Measurements from ENCODE around the gene ELAVL2. TPM values are rescaled to one million over a fixed set of nuclear protein-coding genes. Genes with fewer than 3 reads are reported as not detected.

Gene ELAVL2
- total and polyA plus RNA-seq, 2 of the 4 experiments (the other 2 are of a cell fraction): 0.36 TPM; not detected in 1

GRCh38 chr9:23811633-23812032, 14.4 kb downstream of the ELAVL2 start:
- no peak overlapping the region for H2BK15ac ChIP-seq (ENCODE audit: low read depth, low read length)
- DNase-seq: no peak
- CTCF ChIA-PET: no interaction called here
- no peaks in the 10 kb centered on the region for H3K9me1 ChIP-seq (ENCODE audit: insufficient read depth, low read length)
- no peak overlapping the region for H3K56ac ChIP-seq (ENCODE audit: extremely low read depth, insufficient read depth, low read length)
- no peaks in the 10 kb centered on the region for H3K9me3 ChIP-seq (ENCODE audit: control insufficient read depth, insufficient read depth, low read length)
- H3K9ac ChIP-seq (ENCODE audit: low read depth, low read length): no peak overlapping the region
- H4K91ac ChIP-seq (ENCODE audit: insufficient read depth, low read depth, low read length): no peak overlapping the region
- H2AFZ ChIP-seq (replicated peaks; ENCODE audit: low read length, poor library complexity): no peak overlapping the region
- no peak overlapping the region for H2BK120ac ChIP-seq (ENCODE audit: low read depth, low read length)
- no peaks in the 10 kb centered on the region for H3K4me1 ChIP-seq (ENCODE audit: control insufficient read depth, insufficient read depth, low read length)
- H2BK5ac ChIP-seq (ENCODE audit: low read depth, low read length, poor library complexity, severe bottlenecking): no peak overlapping the region
- H2AK9ac ChIP-seq (replicated peaks; ENCODE audit: low read depth, low read length, poor library complexity): no peak overlapping the region
- H4K20me1 ChIP-seq (ENCODE audit: insufficient read depth, low read length): no peaks in the 10 kb centered on the region
- no CpG with 5 or more reads among the region's 2 CpGs for WGBS, 2 experiments (ENCODE audit: extremely low coverage in 2 of 2, insufficient read length in 1 of 2)
- H3K79me1 ChIP-seq (ENCODE audit: low read depth in 1 of 2, low read length in 2 of 2): no peaks in the 10 kb centered on the region
- H3K27ac ChIP-seq (ENCODE audit: insufficient read depth, low read length): no peak overlapping the region
- no peak overlapping the region for H3K23ac ChIP-seq (ENCODE audit: low read depth, low read length)
- H3K4ac ChIP-seq (ENCODE audit: low read depth, low read length): no peak overlapping the region
- dilution Hi-C loops (cut with HindIII; ENCODE audit: low sequenced_read_pairs, unreplicated experiment): no loop called here
- no peak overlapping the region for H4K8ac ChIP-seq (ENCODE audit: low read depth in 2 of 2, low read length in 2 of 2)
- H3K18ac ChIP-seq (ENCODE audit: low read depth, low read length): no peak overlapping the region
- intact Hi-C loops (cut with micrococcal nuclease): loop anchor here (1.0 kb wide), 1 partner anchor 11 kb away; no protein-coding TSS in a partner anchor
- no peak overlapping the region for H2AK5ac ChIP-seq (ENCODE audit: low read depth, low read length)
- no peak overlapping the region for H2BK20ac ChIP-seq (ENCODE audit: low read depth, low read length)
- ATAC-seq (ENCODE audit: low read depth): no peak
- BruUV-seq (replicated peaks): no TSS peak
- POLR2A ChIA-PET (ENCODE audit: unreplicated experiment): no interaction called here
- in situ Hi-C loops (cut with MboI; ENCODE audit: low sequenced_read_pairs): no loop called here
- H3K14ac ChIP-seq (replicated peaks; ENCODE audit: low read depth, low read length): no peak overlapping the region
- no peak overlapping the region for H4K5ac ChIP-seq (ENCODE audit: low read depth, low read length)
- no peak overlapping the region for H3K4me3 ChIP-seq (ENCODE audit: insufficient read depth, low read depth, low read length)
- H3K27me3 ChIP-seq (ENCODE audit: control insufficient read depth, insufficient read depth, low read length): no peaks in the 10 kb centered on the region
- no peak overlapping the region for H3K4me2 ChIP-seq (ENCODE audit: low read depth, low read length)
- no peaks in the 10 kb centered on the region for H3K36me3 ChIP-seq (ENCODE audit: control insufficient read depth, insufficient read depth, low read length)
- TF ChIP-seq MAFK (IDR thresholded peaks at IDR 0.05; ENCODE audit: low read depth, low read length): no peak
- no peak for TF ChIP-seq BHLHE40 (IDR thresholded peaks at IDR 0.05; ENCODE audit: low read depth, low read length)
- no peak for TF ChIP-seq NFE2L2 (IDR thresholded peaks at IDR 0.05; ENCODE audit: low read depth, low read length)
- no peak for TF ChIP-seq ELK1 (IDR thresholded peaks at IDR 0.05; ENCODE audit: borderline replicate concordance, low read depth, low read length)
- no peak for TF ChIP-seq RCOR1 (IDR thresholded peaks at IDR 0.05; ENCODE audit: insufficient replicate concordance, low read length)
- no peak for TF ChIP-seq RFX5 (IDR thresholded peaks at IDR 0.05; ENCODE audit: low read depth, low read length)
- TF ChIP-seq MXI1 (IDR thresholded peaks at IDR 0.05; ENCODE audit: borderline replicate concordance, low read depth, low read length): no peak
- no peak for TF ChIP-seq CTCF (conservative IDR thresholded peaks at IDR 0.05; ENCODE audit: low read depth, low read length)
- TF ChIP-seq POLR2A (IDR thresholded peaks at IDR 0.05; ENCODE audit: low read depth, low read length): no peak
- TF ChIP-seq FOS (IDR thresholded peaks at IDR 0.05; ENCODE audit: low read depth, low read length): no peak
- no peak for TF ChIP-seq USF2 (IDR thresholded peaks at IDR 0.05; ENCODE audit: low read depth, low read length)
- no peak for TF ChIP-seq MAZ (IDR thresholded peaks at IDR 0.05; ENCODE audit: borderline replicate concordance, low read depth, low read length)
- no peak for TF ChIP-seq SMC3 (IDR thresholded peaks at IDR 0.05; ENCODE audit: low read depth, low read length)
- no peak for TF ChIP-seq CHD1 (IDR thresholded peaks at IDR 0.05; ENCODE audit: low read depth, low read length)
- TF ChIP-seq CEBPB (IDR thresholded peaks at IDR 0.05; ENCODE audit: low read depth, low read length): no peak
- no peak for TF ChIP-seq RAD21 (IDR thresholded peaks at IDR 0.05; ENCODE audit: low read length)
